Amygdala (tissue), 56 donors: ENCODE results near the gene ZNF81.
"Not testable (repeated sequence)": the region's sequence is repeated elsewhere in the genome, so short reads cannot be mapped to it uniquely, and the experiment has no call there.

Source experiments
- DNase-seq, 56 donors: peaks; one replicate each; lab custom pipeline; 2025; lab: John Stamatoyannopoulos, UW

Gene ZNF81

DNA sequence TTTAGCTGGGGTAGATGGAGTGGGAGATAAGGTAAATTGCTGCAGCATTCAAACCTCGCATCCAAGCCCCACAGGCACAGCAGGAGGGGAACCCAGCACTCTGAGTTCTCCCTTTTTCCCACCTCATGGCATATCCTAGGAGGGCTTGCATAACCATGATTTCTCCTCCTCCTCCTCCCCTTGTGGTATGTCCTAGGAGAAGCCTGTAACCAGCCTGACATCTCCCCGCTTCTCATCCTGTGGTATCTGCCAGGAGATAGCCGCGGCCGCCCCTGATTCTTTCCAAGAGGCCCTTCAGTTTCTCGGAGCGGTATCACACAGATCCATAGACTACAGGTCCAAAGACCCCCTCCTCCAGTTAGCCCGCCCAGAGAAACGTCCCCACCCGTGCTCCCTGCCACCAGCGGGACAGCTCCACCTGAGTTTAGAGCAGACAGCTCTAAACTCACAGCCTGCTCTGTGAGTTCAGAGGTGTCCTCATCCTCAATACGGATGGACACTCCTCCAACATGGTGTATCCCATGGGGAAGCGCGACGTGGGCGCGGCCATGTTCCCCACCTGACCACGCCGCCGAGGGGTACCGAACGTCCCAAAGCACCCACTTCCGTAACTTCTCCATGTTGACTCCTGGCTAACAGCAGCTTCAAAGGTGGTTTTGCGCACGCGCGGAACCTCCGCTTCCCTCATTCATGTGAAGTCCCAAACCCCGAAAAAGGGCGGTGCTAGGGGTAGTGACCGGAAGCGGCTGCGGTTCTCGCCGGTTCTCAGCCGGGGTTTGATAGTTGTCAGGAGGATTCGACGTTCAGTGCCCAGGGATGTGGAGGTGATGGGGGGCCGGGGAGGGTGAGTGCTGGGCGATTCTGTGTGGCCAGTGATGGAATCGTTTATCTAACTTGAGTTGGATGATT lies at the start of gene ZNF81:
ZNF81 (plus strand) TSS at position 739 of the 909 bp plus-strand sequence. CDS start 9,366 bp downstream, outside the sequence.
- DNase-seq = peak; percentile 9 to 96 (median 84)

- no peak for DNase-seq
Observed at GRCh38 chrX:47796433-47796906, 40.2 kb upstream of the ZNF81 start.

DNA sequence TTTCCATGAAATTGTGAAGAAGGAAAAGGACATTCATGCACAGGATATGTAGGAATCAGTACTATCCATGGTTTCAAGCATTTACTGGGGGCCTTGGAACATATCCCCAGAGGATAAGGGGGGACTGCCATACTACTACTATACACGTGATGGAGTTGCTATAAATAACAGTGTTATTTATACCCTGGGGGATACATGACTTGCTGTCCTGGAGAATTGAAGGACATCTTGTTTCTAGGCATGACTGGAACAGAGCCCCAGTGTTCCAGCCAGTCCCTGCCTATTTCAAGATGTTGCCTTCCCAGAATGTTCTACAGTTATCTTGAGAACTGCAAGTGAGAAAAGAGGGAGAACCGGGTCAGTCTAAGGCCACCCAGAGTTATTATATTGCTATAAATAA lies 39.6 kb upstream of the ZNF81 start:
- no peak for DNase-seq

DNA sequence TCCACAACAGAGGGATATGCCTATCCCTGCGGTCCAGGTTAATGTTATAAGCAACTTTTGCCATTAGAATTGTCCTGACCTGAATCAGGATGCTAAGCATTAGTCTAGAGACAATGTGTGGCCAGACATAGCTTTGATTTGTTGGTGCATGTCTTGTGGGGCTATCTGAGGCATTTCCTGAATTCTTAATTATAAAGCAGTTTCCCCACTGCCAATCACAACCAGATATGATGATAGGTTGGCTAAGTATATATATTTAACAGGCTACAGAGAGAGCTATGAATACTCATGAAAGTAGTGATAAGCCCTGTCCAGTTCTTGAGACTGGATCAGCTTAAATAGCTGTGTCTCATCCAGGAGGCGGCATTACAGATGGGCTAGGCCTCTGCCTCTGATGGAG lies 37.8 kb upstream of the ZNF81 start:
- no peak for DNase-seq

GRCh38 chrX:47802589-47802988 lies 34.1 kb upstream of the ZNF81 start:
- DNase-seq = no peak

GRCh38 chrX:47803103-47803502 lies 33.6 kb upstream of the ZNF81 start:
- DNase-seq = not testable (repeated sequence)

DNA sequence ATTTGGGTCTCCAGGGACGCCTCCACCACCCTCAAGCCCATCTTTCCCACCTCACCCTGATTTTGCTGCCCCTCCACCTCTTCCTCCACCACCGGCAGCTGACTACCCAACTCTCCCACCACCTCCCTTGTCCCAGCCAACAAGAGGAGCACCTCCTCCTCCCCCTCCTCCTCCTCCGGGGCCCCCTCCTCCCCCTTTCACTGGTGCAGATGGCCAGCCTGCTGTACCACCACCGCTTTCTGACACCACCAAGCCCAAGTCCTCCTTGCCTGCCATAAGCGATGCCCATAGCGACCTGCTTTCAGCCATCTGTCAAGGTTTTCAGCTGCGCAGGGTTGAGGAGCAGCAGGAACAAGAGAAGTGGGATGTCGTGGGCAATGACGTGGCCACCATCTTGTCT lies 32.4 kb upstream of the ZNF81 start:
- DNase-seq = no peak

DNA sequence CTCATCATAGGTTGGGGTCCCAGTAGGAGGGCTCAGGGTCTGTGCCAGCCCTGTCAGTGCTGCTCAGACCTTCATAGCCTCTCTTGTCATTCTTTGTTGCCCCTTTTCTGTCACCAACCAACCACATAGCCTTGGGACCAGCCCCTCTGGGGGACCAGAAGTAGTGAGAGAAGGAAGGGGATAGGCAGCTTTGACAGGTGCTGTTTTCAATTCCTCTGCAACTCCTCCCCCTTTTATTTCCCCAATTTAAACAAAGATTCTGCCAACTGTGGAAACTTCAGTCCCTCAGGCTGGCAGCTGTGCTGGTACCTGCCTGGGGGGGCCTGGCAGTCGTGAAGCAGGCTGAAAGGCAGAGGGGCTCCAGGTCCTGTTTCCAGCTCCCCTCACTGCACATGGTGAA lies 30.9 kb upstream of the ZNF81 start:
- not testable (repeated sequence) for DNase-seq

- DNase-seq = not testable (repeated sequence)
Observed at GRCh38 chrX:47806415-47807271, 30.1 kb upstream of the ZNF81 start.

GRCh38 chrX:47807272-47807538 lies 29.5 kb upstream of the ZNF81 start:
- DNase-seq = not testable (repeated sequence)

- no peak for DNase-seq
Observed at GRCh38 chrX:47807548-47807947, 29.2 kb upstream of the ZNF81 start.

GRCh38 chrX:47808904-47809788 lies 27.6 kb upstream of the ZNF81 start:
- no peak for DNase-seq

DNA sequence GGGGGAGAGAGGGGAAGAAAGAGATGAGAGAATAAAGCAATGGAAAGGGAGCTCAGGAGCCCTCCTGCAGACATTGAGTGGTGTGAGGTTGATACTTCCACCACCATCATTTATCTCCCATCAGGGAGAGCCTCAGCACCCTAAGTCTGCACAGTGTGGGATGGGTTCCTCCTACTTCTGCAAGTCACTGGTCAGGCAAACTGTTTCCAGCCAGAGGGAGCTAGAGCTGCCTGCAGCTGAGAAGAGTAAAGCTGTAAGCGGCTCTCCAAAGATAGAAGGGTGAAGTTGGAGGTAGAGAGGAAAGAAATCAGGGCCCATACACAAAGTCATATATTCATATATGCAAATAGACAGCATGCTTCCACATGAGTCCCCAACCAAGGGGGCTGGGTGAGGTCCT lies 21.9 kb upstream of the ZNF81 start:
- no peak for DNase-seq

GRCh38 chrX:47815901-47816845 lies 20.5 kb upstream of the ZNF81 start:
- no peak for DNase-seq

DNA sequence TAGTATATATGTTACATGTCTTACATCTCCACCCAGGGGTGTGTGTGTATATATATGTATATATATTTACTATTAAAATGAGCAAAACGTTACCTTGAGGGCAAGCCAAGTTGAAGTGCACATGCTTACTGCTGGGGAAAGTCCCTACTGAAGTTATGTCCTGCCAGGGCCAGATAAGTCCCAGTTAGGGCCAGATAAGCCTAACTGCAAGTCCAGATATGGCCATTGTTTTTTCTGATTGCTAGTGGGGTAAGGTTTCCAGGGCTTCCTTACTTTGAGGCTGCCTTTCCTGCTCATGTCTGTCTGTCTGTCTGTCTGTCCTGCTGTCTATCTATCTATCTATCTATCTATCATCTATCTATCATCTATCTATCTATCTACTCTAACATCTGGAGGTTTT lies 19.3 kb upstream of the ZNF81 start:
- DNase-seq = no peak

- DNase-seq = no peak
Observed at GRCh38 chrX:47817897-47818296, 18.8 kb upstream of the ZNF81 start.

DNA sequence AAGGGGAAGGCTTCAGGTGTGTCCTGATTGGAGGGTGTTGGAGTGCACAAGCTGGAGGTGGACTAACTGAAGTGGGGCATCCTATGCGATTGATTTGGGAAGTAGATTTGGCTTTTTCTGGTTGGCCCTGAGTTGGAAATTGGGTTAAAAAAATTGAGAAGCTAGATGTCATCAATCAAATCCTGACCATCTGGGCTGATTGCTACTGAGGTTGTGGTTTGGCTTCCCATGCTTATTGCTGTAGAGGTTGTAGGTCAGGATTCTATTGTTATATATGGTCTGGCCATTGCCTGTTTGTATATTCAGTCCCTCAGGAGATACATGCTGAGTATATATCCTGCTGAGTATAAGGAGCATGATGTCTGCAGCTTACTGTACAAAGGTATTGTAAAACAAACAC lies 7.7 kb upstream of the ZNF81 start:
- DNase-seq = no peak

DNA sequence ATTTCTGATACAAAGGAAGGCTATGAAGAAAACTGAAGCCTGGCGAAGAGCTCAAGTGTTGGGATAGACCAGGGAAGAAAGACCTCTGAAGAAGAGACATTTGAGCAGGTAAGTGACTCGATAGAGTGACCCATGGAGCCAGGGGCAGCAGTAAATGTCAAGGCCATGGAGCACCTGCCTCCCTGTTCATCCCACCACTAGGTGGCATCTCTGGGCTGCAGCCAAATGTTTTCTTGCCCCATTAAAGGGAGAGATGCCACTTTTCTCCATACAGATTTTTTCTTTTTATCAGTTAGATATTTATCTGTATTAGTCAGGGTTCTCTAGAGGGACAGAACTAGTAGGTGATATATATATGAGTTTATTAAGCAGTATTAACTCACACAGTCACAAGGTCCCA lies 4.9 kb upstream of the ZNF81 start:
- peak in 6 of 56 donors; percentile 0 to 17 (median 0) for DNase-seq

GRCh38 chrX:47838361-47838760 lies 1.7 kb downstream of the ZNF81 start:
- no peak for DNase-seq
